Spleen (tissue), 7 donors: ENCODE data around the gene RPL35.

Source experiments
- CTCF ChIP-seq, 11 experiments: fragments of 200-600 bp in 7 of 11; fragments of 450-650 bp in 4 of 11; sonication (generic) in 4 of 11; IDR thresholded peaks in 8 of 11; conservative IDR thresholded peaks in 3 of 11; 1 replicate in 7 of 11; 2 replicates in 4 of 11; pipeline versions ENCODE4 v1.4.0 to v1.8.0; 2016 to 2021; ENCODE audit warnings: antibody characterized with exemption in 11 of 11, inconsistent platforms in 4 of 11, mild to moderate bottlenecking in 1 of 11
- POLR2A ChIP-seq, 3 donors: fragments of 450-650 bp; IDR thresholded peaks; one replicate each; pipeline ENCODE4 v1.5.1; 2017; ENCODE audit warnings: antibody characterized with exemption in 3 of 3, mild to moderate bottlenecking in 1 of 3
- POLR2AphosphoS5 ChIP-seq, 3 donors: sonication (generic); formaldehyde crosslinking; IDR thresholded peaks; one replicate each; pipeline ENCODE4 v1.5.1; 2017; ENCODE audit warnings: antibody characterized with exemption in 3 of 3
- donor health status: DM: no; HTN: no; CAD: no; lungs with moderate emphysema.
- donor health status: DM: no; HTN: no; CAD: no.
- donor health status: DM: no; HTN: no; CAD: no.

GRCh38 chr9:124852121-124852828 is 9.5 kb downstream of the RPL35 start:
- TF ChIP-seq POLR2A (IDR thresholded peaks at IDR 0.05) (no peak), CTCF (IDR thresholded peaks at IDR 0.05 in 8 of 11, conservative IDR thresholded peaks at IDR 0.05 in 3 of 11) (no peak), POLR2AphosphoS5 (IDR thresholded peaks at IDR 0.05) (no peak)
